ENCODE data around the gene DLX2. TPM values are rescaled to one million over a fixed set of nuclear protein-coding genes. Genes with fewer than 3 reads are reported as not detected.

DLX2 gene
- total and polyA plus RNA-seq, 2 of the 13 experiments (the other 11 are each of a cell fraction or from before 2014, with no cell fraction given): 0.07 to 0.15 TPM

- TF ChIP-seq MAX (IDR thresholded peaks at IDR 0.05) (no peak), ZNF224 (CRISPR knock-in tag; IDR thresholded peaks at IDR 0.05) (peak; percentile 66; the same call in 1 of the 2 replicates), ZBTB20 (CRISPR knock-in tag; IDR thresholded peaks at IDR 0.05; ENCODE audit: borderline replicate concordance, low read depth) (no peak), ONECUT2 (CRISPR knock-in tag; IDR thresholded peaks at IDR 0.05) (no peak), ZFP90 (CRISPR knock-in tag; IDR thresholded peaks at IDR 0.05; ENCODE audit: borderline replicate concordance) (no peak), FOXK1 (CRISPR knock-in tag; IDR thresholded peaks at IDR 0.05; ENCODE audit: borderline replicate concordance, low read depth) (no peak), HCFC1 (IDR thresholded peaks at IDR 0.05; ENCODE audit: low read depth, low read length) (no peak), SUZ12 (IDR thresholded peaks at IDR 0.05; ENCODE audit: low read depth, low read length) (no peak), DMAP1 (CRISPR knock-in tag; IDR thresholded peaks at IDR 0.05) (no peak), ZNF431 (CRISPR knock-in tag; IDR thresholded peaks at IDR 0.05; ENCODE audit: borderline replicate concordance, low read depth) (no peak), AHDC1 (CRISPR knock-in tag; IDR thresholded peaks at IDR 0.05; ENCODE audit: borderline replicate concordance) (no peak), ZNF761 (CRISPR knock-in tag; conservative IDR thresholded peaks at IDR 0.05) (no peak), NONO (IDR thresholded peaks at IDR 0.05) (no peak), NONO (CRISPR knock-in tag; conservative IDR thresholded peaks at IDR 0.05) (no peak), ZHX2 (IDR thresholded peaks at IDR 0.05; ENCODE audit: low read depth) (no peak), ZHX2 (CRISPR knock-in tag; IDR thresholded peaks at IDR 0.05; ENCODE audit: borderline replicate concordance) (no peak)
Observed at GRCh38 chr2:172082944-172083627, 19.6 kb downstream of the DLX2 start (continued).
